ENCODE data around the gene KPNA3.
"Not testable (repeated sequence)": the region's sequence is repeated elsewhere in the genome, so short reads cannot be mapped to it uniquely, and the experiment has no call there.

Gene KPNA3

DNA sequence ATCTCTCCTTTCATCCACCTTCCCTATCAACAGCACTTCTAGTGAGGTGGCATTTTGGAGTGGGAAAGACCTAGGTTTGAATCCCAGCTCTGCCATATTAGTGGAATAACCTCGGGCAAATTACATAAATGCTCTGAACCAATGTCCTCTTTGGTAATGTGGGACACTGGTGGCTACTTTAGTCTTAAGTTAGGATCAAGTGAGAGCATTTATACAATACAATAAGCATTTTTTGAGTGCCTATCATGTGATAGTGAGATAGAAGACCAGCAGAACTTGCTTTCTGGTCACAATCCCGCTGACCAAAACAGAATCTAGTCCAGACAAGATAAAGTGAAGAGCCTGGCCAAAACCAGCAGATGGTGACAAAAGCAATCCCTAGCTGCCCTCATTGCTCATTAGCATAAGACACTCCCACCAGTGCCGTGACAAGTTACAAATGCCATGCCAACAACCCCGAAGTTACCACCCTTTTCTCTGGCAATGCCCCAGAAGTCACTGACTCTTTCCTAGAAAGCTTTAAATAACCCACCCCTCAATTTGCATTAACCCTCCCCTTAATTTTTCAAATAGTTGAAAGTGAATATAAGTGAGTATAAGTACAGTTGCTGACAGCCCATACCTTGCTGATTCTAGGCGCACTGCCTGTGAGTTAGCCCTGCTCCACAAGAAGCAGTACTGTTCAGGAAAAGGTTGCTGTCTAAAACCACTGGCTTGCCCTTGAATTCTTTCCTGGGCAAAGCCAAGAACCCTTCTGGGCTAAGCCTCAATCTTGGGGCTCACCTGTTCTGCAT is 28.9 kb upstream of the KPNA3 start:
- TF ChIP-seq, protein P1, sequence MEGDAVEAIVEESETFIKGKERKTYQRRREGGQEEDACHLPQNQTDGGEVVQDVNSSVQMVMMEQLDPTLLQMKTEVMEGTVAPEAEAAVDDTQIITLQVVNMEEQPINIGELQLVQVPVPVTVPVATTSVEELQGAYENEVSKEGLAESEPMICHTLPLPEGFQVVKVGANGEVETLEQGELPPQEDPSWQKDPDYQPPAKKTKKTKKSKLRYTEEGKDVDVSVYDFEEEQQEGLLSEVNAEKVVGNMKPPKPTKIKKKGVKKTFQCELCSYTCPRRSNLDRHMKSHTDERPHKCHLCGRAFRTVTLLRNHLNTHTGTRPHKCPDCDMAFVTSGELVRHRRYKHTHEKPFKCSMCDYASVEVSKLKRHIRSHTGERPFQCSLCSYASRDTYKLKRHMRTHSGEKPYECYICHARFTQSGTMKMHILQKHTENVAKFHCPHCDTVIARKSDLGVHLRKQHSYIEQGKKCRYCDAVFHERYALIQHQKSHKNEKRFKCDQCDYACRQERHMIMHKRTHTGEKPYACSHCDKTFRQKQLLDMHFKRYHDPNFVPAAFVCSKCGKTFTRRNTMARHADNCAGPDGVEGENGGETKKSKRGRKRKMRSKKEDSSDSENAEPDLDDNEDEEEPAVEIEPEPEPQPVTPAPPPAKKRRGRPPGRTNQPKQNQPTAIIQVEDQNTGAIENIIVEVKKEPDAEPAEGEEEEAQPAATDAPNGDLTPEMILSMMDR (conservative IDR thresholded peaks at IDR 0.05; ENCODE audit: control insufficient read depth, insufficient read depth, low read depth, low read length) = peak; percentile 14
- no peak for DNase-seq (ENCODE audit: low read depth)
- no peak overlapping the region for H3K4me3 ChIP-seq (ENCODE audit: control insufficient read depth, low read depth, low read length)

DNA sequence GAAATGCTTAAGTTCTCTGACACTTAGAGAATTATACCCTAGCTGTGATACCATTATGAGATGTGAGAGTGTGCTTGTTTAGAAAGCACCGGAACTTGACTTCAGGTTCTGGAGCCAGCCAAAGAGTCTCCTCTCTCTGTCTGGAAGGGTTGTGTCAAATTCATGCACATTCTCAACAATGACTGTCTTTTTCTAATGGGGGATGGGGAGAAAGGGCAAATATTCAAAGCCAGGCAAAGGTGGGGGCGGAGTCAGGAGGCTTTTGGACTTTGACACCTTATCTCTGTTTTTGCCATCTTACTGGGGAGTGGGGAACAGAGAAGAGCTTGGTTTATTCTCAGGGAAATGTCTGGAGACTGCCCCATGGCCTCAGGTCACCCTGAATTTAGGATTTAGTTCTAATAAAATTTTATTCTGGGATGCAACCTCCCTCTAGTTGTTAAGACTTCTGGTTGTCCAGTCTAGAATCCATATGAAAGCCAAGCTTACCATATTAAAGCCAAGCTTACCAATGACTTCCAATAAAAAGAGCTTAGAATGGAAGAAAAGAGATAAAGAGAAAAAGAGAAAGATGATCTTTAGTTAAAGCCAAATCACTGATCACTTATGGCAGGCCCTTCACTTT is 28.2 kb upstream of the KPNA3 start:
- TF ChIP-seq, protein P1 (conservative IDR thresholded peaks at IDR 0.05; ENCODE audit: control insufficient read depth, insufficient read depth, low read depth, low read length) = no peak
- DNase-seq (ENCODE audit: low read depth) = no peak
- H3K4me3 ChIP-seq (ENCODE audit: control insufficient read depth, low read depth, low read length) = no peak overlapping the region

DNA sequence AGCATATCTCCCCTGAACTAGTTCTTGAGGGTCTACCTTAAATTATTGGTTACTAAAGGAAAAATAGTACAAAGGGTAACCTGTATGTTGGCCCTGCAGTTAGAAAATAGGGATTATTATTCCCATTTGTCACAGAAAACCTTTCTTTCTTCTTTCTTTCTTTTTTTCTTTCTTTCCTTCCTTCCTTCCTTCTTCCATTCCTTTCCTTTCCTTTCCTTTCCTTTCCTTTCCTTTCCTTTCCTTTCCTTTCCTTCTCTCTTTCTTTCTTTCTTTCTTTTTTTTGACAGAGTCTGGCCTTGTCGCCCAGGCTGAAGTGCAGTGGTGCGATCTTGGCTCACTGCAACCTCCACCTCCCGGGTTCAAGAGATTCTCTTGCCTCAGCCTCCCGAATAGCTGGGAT is 23.6 kb upstream of the KPNA3 start:
- not testable (repeated sequence) for DNase-seq (ENCODE audit: low read depth); H3K4me3 ChIP-seq (ENCODE audit: control insufficient read depth, low read depth, low read length)

DNA sequence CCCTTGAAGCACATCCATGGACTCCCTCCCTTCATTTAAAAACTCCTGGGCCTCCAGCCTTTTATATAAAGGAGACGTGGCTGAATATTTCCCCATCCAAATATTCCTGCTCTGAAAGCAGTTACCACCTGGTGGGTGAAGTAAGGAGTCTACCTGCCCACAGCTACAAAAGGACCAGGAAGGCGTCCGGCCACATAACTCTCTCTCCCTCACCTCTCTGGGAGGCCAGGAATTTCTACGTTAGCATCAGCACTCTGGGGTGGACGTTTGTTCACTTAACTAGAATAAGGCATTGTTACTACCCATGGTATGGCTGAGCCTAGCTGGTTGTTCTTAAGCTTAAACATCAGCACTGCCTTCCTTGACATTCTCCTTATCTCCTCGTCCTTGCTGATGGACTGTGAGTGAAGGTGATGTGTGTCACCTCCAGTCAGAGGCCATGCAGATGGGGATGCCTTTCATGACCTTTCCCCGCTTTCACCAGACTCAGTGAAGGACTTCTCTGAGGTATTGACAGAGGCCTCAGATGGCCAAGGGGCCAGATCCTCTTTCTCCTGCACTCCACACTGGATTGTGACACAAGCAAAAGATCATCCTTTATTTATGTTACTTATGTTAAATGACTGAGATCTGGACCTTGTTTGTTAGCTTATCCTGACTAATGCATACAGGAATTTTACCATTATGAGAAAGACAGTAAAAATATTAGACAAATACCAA is 22.2 kb upstream of the KPNA3 start:
- TF ChIP-seq, protein P1 (conservative IDR thresholded peaks at IDR 0.05; ENCODE audit: control insufficient read depth, insufficient read depth, low read depth, low read length) = no peak
- H3K4me3 ChIP-seq (ENCODE audit: control insufficient read depth, low read depth, low read length) = no peak overlapping the region
- no peak for DNase-seq (ENCODE audit: low read depth)

DNA sequence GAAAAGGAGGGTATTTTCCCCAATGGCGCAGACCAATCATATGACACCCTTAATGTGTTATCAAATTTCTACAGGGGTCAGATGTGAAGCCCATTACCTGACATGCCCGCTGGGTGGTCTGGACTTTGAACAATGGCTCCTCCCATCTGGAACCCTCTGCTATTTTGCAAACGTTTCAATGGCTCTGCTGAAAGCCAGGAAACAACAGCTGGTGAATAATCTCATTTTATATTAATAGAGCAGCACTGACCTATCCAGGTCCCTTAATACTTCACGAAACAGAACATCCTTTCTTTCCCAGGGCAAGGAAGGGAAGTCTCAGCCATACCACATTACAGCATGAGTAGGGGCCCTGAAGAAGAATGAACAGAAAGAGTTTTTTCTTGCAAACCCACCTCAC is 20.3 kb upstream of the KPNA3 start:
- no peak for DNase-seq (ENCODE audit: low read depth)
- TF ChIP-seq, protein P1 (conservative IDR thresholded peaks at IDR 0.05; ENCODE audit: control insufficient read depth, insufficient read depth, low read depth, low read length) = no peak
- H3K4me3 ChIP-seq (ENCODE audit: control insufficient read depth, low read depth, low read length) = no peak overlapping the region

DNA sequence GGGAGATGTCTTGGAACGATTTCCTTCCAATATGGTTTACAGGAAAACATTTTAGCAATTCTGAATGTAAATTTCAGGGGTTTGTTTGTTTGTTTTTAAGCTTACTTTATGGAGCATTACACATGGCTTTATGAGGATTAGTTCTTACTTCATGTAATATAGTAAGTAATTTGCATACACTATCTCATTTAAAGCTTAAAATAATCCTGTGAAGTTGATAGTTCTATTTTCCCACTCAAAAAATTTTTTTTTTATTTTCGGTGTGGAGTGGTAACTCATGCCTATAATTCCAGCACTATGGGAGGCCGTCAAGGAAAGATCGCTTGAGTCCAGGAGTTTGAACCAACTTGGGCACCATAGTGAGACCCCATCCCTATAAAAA is 19.0 kb upstream of the KPNA3 start:
- no peak for DNase-seq (ENCODE audit: low read depth)
- no peak overlapping the region for H3K4me3 ChIP-seq (ENCODE audit: control insufficient read depth, low read depth, low read length)
- TF ChIP-seq, protein P1 (conservative IDR thresholded peaks at IDR 0.05; ENCODE audit: control insufficient read depth, insufficient read depth, low read depth, low read length) = no peak
